Heart right ventricle (tissue), 16 donors: Measurements from ENCODE around the gene COL4A2. TPM values are rescaled to one million over a fixed set of nuclear protein-coding genes. Genes with fewer than 3 reads are reported as not detected.

Experiments
- ATAC-seq, 8 donors: fragments of 200-7000 bp; cut with Tn5 transposase; one replicate each; pipeline ENCODE4 v1.9.1; 2020; ENCODE audit warnings: mild to moderate bottlenecking in 8 of 8, moderate library complexity in 8 of 8, moderate number of reproducible peaks in 1 of 8
- DNase-seq, 2 donors: peaks; one replicate each; pipeline ENCODE4 v3.0.0-alpha.2; 2020
- H3K27ac ChIP-seq, 10 donors: fragments of 200-600 bp; sonication (generic) in 2 of 10; one replicate each; pipeline versions ENCODE4 v1.5.0 to v1.8.0; 2020 to 2022; ENCODE audit warnings: mild to moderate bottlenecking in 3 of 10
- H3K27me3 ChIP-seq, 7 donors: fragments of 200-600 bp; one replicate each; pipeline ENCODE4 v1.8.0; 2021 to 2022; ENCODE audit warnings: mild to moderate bottlenecking in 2 of 7
- H3K36me3 ChIP-seq, 9 donors: fragments of 200-600 bp; sonication (generic) in 1 of 9; one replicate each; pipeline versions ENCODE4 v1.5.0 to v1.8.0; 2020 to 2022; ENCODE audit warnings: mild to moderate bottlenecking in 2 of 9
- H3K4me1 ChIP-seq, 9 donors: fragments of 200-600 bp; sonication (generic) in 1 of 9; one replicate each; pipeline versions ENCODE4 v1.5.0 to v1.8.0; 2020 to 2022; ENCODE audit warnings: mild to moderate bottlenecking in 4 of 9
- H3K4me3 ChIP-seq, 10 donors: fragments of 200-600 bp; sonication (generic) in 2 of 10; one replicate each; pipeline versions ENCODE4 v1.5.0 to v1.8.0; 2020 to 2022; ENCODE audit warnings: mild to moderate bottlenecking in 7 of 10, moderate library complexity in 2 of 10
- H3K9me3 ChIP-seq, 11 donors: fragments of 200-600 bp in 10 of 11; sonication (generic) in 2 of 11; one replicate each; pipeline versions ENCODE4 v1.5.0 to v1.8.0; 2013 to 2022; ENCODE audit warnings: mild to moderate bottlenecking in 2 of 11, control low read depth in 1 of 11, moderate library complexity in 1 of 11
- WGBS, 2 donors: extraction: QIAGEN DNeasy Blood & Tissue Kit; methylation state at CpG; one replicate each; pipeline ENCODE4 v1.1.7; 2013; ENCODE audit warnings: inconsistent platforms in 1 of 2; 5-methylcytosine and 5-hydroxymethylcytosine counted together
- intact Hi-C, 10 donors: fragments of 100-400 bp; cut with DNase I; formaldehyde crosslinking; loops; one replicate each; pipeline versions ENCODE4 v1.11.1 to v1.14.2; 2022
- polyA plus RNA-seq, 2 donors: library from polyadenylated mRNA; stranded (reverse); fragments of 200-250 nt; gene quantifications; one replicate each; pipeline ENCODE4 v1.2.3, GENCODE V29; 2013
- total RNA-seq, 10 donors: library from RNA; stranded (reverse); fragmentation: NEBNext Ultra II Directional in 3 of 10; extraction: Animal tissue kit (Norgen Biotek cat#: 25700) in 3 of 10; gene quantifications; one replicate each; pipeline versions ENCODE4 v1.2.1 to v1.2.4, GENCODE V29; 2021 to 2023
- TF ChIP-seq, protein P1 (sequence below), 9 donors: fragments of 200-600 bp; sonication (generic) in 2 of 9; IDR thresholded peaks; one replicate each; pipeline versions ENCODE4 v1.5.0 to v1.8.0; 2021 to 2022; ENCODE audit warnings: antibody characterized with exemption in 9 of 9, mild to moderate bottlenecking in 5 of 9, moderate library complexity in 1 of 9
- donor health status: Arrhythmogenic right ventricular cardiomyopathy.
- donor health status: ischemic (EF 13 %, LVEDD 7.1; RV severe dilation, severe dysfunction).
- donor health status: healthy with polysubstance abuse.
- donor health status: DM: no; HTN: yes; CAD: no.
- donor health status: DM: no; HTN: no; CAD: no.
- donor health status: ischemic (EF 25% LVEDD 6.9; RV normal size, moderate dysfunction).
- donor health status: ischemic (EF 25% LVEDD 5.7; RV mildly dilated, moderate dysfunction).
- donor health status: healthy.
- donor health status: DM: yes; HTN: yes; CAD: no.
- donor health status: Ischemic cardiomyopathy.
- donor health status: ischemic (EF 35%, LVEDD 5.7; RV mildly dilated, moderate dysfunction).
- donor health status: nonischemic (EF 11% LVEDD 7.7; RV severe dilation, severe dysfunction).
- donor health status: DM: yes; HTN: yes; CAD: no.
- donor health status: PGD.
- donor health status: ischemic (EF 29% LVEDD 5.4; RV normal size, mild dysfunction).
- donor health status: nonischemic (EF 23%, LVEDD 6.1; RV moderate dilation, normal function).

Gene COL4A2
- total and polyA plus RNA-seq, 12 donors: 81.7 to 301 (median 128) TPM

GRCh38 chr13:110404321-110404720 lies 97.2 kb downstream of the COL4A2 start:
- 95 to 98% methylated on average over 4 of the region's 4 CpGs for WGBS, 2 donors
- peaks cover 8 to 92% (median 65%) of the 10 kb centered on the region in 9 donors for H3K4me1 ChIP-seq
- peak overlapping the region in 5 of 10 donors; percentile 23 to 88 (median 27) for H3K27ac ChIP-seq
- H3K9me3 ChIP-seq: no peaks in the 10 kb centered on the region
- TF ChIP-seq, protein P1, sequence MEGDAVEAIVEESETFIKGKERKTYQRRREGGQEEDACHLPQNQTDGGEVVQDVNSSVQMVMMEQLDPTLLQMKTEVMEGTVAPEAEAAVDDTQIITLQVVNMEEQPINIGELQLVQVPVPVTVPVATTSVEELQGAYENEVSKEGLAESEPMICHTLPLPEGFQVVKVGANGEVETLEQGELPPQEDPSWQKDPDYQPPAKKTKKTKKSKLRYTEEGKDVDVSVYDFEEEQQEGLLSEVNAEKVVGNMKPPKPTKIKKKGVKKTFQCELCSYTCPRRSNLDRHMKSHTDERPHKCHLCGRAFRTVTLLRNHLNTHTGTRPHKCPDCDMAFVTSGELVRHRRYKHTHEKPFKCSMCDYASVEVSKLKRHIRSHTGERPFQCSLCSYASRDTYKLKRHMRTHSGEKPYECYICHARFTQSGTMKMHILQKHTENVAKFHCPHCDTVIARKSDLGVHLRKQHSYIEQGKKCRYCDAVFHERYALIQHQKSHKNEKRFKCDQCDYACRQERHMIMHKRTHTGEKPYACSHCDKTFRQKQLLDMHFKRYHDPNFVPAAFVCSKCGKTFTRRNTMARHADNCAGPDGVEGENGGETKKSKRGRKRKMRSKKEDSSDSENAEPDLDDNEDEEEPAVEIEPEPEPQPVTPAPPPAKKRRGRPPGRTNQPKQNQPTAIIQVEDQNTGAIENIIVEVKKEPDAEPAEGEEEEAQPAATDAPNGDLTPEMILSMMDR (IDR thresholded peaks at IDR 0.05): no peak
- intact Hi-C loops: loop anchor here in 1 of 10 donors (10.0 kb wide), 1 partner anchor 60 kb away; no protein-coding TSS in a partner anchor
- DNase-seq (no peak), ATAC-seq (no peak)
- no peak overlapping the region for H3K4me3 ChIP-seq
- peaks cover 0 to under 1% (median 0%) of the 10 kb centered on the region in 7 donors for H3K27me3 ChIP-seq
- H3K36me3 ChIP-seq: peaks cover 0 to 20% (median 0%) of the 10 kb centered on the region in 9 donors

DNA sequence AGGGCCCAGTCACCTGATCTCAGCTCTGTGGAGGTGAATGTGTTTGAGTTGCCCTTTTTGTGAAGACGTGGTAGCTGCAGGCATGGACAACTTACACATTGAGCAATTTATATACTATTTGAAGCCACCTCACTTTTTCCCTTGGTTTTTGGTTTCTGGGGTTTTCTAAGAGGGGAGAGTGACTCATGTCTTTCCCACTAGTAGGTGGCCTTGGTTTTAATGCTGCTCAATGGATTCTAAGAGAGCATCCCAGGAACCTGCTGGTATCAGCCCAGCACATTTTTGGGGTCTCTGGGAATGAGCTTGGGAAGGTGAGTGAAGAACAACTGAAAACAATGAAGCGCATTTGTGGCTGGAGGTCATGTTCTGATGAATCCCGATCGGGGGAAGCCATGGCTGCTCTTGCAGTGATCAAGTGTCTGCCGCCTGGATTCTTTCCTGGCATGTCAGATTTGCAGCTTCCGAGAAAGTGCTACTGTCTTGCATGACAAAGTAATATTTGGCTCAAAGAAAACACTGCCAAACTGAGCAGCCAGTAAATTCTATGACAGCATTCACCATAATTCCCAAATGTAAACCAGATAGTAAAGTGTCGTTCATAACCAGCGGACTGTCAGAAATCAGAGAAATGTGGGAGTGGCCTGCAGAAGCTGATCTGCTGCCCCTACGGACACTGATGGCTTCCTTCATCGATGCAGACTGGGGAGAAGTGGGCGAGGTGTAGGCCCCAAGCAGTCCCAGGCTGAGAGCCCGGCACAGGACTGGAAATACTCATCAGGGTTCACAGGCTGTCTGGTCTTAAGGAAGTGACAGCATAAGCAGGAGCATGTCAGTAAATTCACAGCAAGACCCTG lies 98.7 kb downstream of the COL4A2 start:
- Histone ChIP-seq H3K27ac (peak overlapping the region in 9 of 10 donors; percentile 32 to 88 (median 54)), H3K36me3 (peaks cover 0 to 21% (median 0%) of the 10 kb centered on the region in 9 donors), H3K9me3 (no peaks in the 10 kb centered on the region), H3K27me3 (no peaks in the 10 kb centered on the region), H3K4me1 (peaks cover 15 to 89% (median 65%) of the 10 kb centered on the region in 9 donors), H3K4me3 (no peak overlapping the region)
- DNase-seq (no peak), ATAC-seq (peak in 2 of 8 donors; percentile 14 to 20)
- 43 to 44% methylated on average over 12 of the region's 12 CpGs for WGBS, 2 donors
- intact Hi-C loops: loop anchor here in 2 of 10 donors (5.0 to 10.0 kb wide), 3 partner anchors 34 to 61 kb away; no protein-coding TSS in a partner anchor
- TF ChIP-seq, protein P1 (IDR thresholded peaks at IDR 0.05): no peak

DNA sequence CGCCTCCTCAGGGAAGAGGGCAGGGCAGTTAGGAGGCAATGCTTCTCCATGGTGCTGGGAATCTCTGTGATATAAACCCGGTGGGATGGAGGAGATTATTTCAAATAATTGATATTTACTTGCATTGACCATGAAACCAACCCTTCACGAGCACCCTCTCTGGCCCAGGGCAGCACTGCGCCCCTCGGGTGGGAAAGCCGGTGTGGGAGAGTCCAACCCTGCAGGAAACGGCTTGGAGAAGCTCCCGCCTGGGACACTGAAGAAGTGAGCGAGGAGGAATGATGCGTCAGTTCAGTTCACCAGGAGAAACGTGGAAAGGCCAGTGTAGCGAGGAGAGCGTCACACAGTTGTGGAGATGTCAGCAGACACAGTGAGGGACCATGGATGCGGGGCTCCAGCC lies 99.9 kb downstream of the COL4A2 start:
- peaks cover 23 to 91% (median 70%) of the 10 kb centered on the region in 9 donors for H3K4me1 ChIP-seq
- ATAC-seq (no peak), DNase-seq (no peak)
- TF ChIP-seq, protein P1 (IDR thresholded peaks at IDR 0.05): no peak
- no peaks in the 10 kb centered on the region for H3K27me3 ChIP-seq
- H3K27ac ChIP-seq: peak overlapping the region in 9 of 10 donors; percentile 21 to 88 (median 71)
- H3K4me3 ChIP-seq: no peak overlapping the region
- intact Hi-C loops: loop anchor here in 2 of 10 donors (5.0 to 10.0 kb wide), 3 partner anchors 35 to 62 kb away; no protein-coding TSS in a partner anchor
- WGBS, 2 donors: 66 to 69% methylated on average over 14 of the region's 14 CpGs
- peaks cover 0 to 21% (median 0%) of the 10 kb centered on the region in 9 donors for H3K36me3 ChIP-seq
- H3K9me3 ChIP-seq: no peaks in the 10 kb centered on the region

GRCh38 chr13:110407531-110407930 lies 100.4 kb downstream of the COL4A2 start:
- TF ChIP-seq, protein P1 (IDR thresholded peaks at IDR 0.05): no peak
- Histone ChIP-seq H3K27me3 (no peaks in the 10 kb centered on the region), H3K27ac (peak overlapping the region; percentile 15 to 88 (median 72)), H3K36me3 (peaks cover 0 to 21% (median 0%) of the 10 kb centered on the region in 9 donors), H3K9me3 (no peaks in the 10 kb centered on the region), H3K4me3 (no peak overlapping the region), H3K4me1 (peaks cover 26 to 93% (median 73%) of the 10 kb centered on the region in 9 donors)
- 33 to 35% methylated on average over 9 of the region's 9 CpGs for WGBS, 2 donors
- ATAC-seq (no peak), DNase-seq (no peak)
- intact Hi-C loops: loop anchor here in 2 of 10 donors (5.0 to 10.0 kb wide), 3 partner anchors 35 to 63 kb away; no protein-coding TSS in a partner anchor
